KMS-11 (cell line): Measurements from ENCODE around the gene PRR30.

ENCODE experiments used
- H2AFZ ChIP-seq: fragments of 200-600 bp; sonication (generic); 2 replicates; pipeline ENCODE4 v1.6.1; 2016; ENCODE audit warnings: antibody characterized with exemption, mixed run types, low read depth
- H3K27ac ChIP-seq: fragments of 200-600 bp; sonication (generic); 2 replicates; pipeline ENCODE4 v1.6.1; 2016; ENCODE audit warnings: mild to moderate bottlenecking, mixed run types
- H3K27me3 ChIP-seq: fragments of 200-600 bp; sonication (generic); 2 replicates; pipeline ENCODE4 v1.6.1; 2017; ENCODE audit warnings: mild to moderate bottlenecking, low read depth, mixed run types, moderate library complexity; ENCODE audit not compliant: insufficient read depth
- H3K36me3 ChIP-seq: fragments of 200-600 bp; sonication (generic); 2 replicates; pipeline ENCODE4 v1.6.1; 2017; ENCODE audit warnings: mild to moderate bottlenecking, mixed run types; ENCODE audit not compliant: insufficient read depth
- H3K4me1 ChIP-seq: fragments of 200-600 bp; sonication (generic); 2 replicates; pipeline ENCODE4 v1.6.1; 2016; ENCODE audit warnings: mild to moderate bottlenecking, low read depth, mixed run types; ENCODE audit not compliant: poor library complexity, severe bottlenecking
- H3K4me2 ChIP-seq: fragments of 200-600 bp; sonication (generic); 2 replicates; pipeline ENCODE4 v1.7.0; 2016; ENCODE audit warnings: mild to moderate bottlenecking, mixed run types
- H3K4me3 ChIP-seq: fragments of 200-600 bp; sonication (generic); IDR thresholded peaks from 2 replicates; pipeline ENCODE4 v1.6.1; 2017; ENCODE audit warnings: low read depth, low read length, mixed read lengths; ENCODE audit not compliant: insufficient read depth
- H3K79me2 ChIP-seq: fragments of 200-600 bp; sonication (generic); 2 replicates; pipeline ENCODE4 v1.6.1; 2016; ENCODE audit warnings: low read depth, mixed run types; ENCODE audit not compliant: insufficient read depth
- H3K9ac ChIP-seq: fragments of 200-600 bp; sonication (generic); 2 replicates; pipeline ENCODE4 v1.6.1; 2016; ENCODE audit warnings: mild to moderate bottlenecking, mixed run types
- H4K20me1 ChIP-seq: fragments of 200-600 bp; sonication (generic); 2 replicates; pipeline ENCODE4 v1.6.1; 2016; ENCODE audit warnings: mild to moderate bottlenecking, mixed run types; ENCODE audit not compliant: insufficient read depth
- CTCF ChIP-seq: fragments of 200-600 bp; sonication (generic); conservative IDR thresholded peaks from 2 replicates; pipeline ENCODE4 v1.6.1; 2017; ENCODE audit warnings: low read depth, mild to moderate bottlenecking, antibody characterized with exemption, low read length, moderate library complexity, mixed read lengths

PRR30 gene

GRCh38 chr2:27133905-27134780 is 5.1 kb downstream of the PRR30 start, which contains the start of gene PREB:
TSS of gene PREB (minus strand) at chr2:27134636. CDS start at chr2:27134421, 215 bp downstream.
- no peaks in the 10 kb centered on the region for H4K20me1 ChIP-seq
- H3K36me3 ChIP-seq = no peaks in the 10 kb centered on the region
- H3K79me2 ChIP-seq = peaks cover 15% of the 10 kb centered on the region
- no peak for TF ChIP-seq CTCF
- H3K27me3 ChIP-seq = no peaks in the 10 kb centered on the region
- peak within 1 kb of the TSS; percentile 45 for H3K27ac ChIP-seq
- H3K4me2 ChIP-seq = peak within 1 kb of the TSS; percentile 99
- peak within 1 kb of the TSS; percentile 69 for H2AFZ ChIP-seq
- H3K4me3 ChIP-seq = peak within 1 kb of the TSS; percentile 58
- H3K9ac ChIP-seq = peak within 1 kb of the TSS; percentile 73
- H3K4me1 ChIP-seq = peaks cover 9% of the 10 kb centered on the region

- Histone ChIP-seq H2AFZ (no peak overlapping the region), H3K9ac (peak overlapping the region; percentile 73; the same call in 1 of the 2 replicates), H4K20me1 (no peaks in the 10 kb centered on the region), H3K27ac (no peak overlapping the region; the same call in 1 of the 2 replicates), H3K79me2 (peaks cover 15% of the 10 kb centered on the region), H3K27me3 (no peaks in the 10 kb centered on the region), H3K4me1 (peaks cover 9% of the 10 kb centered on the region), H3K4me3 (no peak overlapping the region), H3K4me2 (peak overlapping the region; percentile 99), H3K36me3 (no peaks in the 10 kb centered on the region)
- no peak; the same call in 1 of the 2 replicates for TF ChIP-seq CTCF
These were observed 5.9 kb downstream of the PRR30 start for GRCh38 chr2:27133195-27133875.

- Histone ChIP-seq H3K27ac (no peak overlapping the region), H3K4me2 (no peak overlapping the region), H3K79me2 (peaks cover 15% of the 10 kb centered on the region), H3K4me3 (no peak overlapping the region), H3K4me1 (peaks cover 9% of the 10 kb centered on the region), H3K36me3 (no peaks in the 10 kb centered on the region), H2AFZ (no peak overlapping the region), H3K27me3 (no peaks in the 10 kb centered on the region), H3K9ac (no peak overlapping the region), H4K20me1 (no peaks in the 10 kb centered on the region)
- no peak for TF ChIP-seq CTCF
These were observed 7.8 kb downstream of the PRR30 start for GRCh38 chr2:27131429-27131828.

- Histone ChIP-seq H3K4me2 (no peak overlapping the region), H3K79me2 (peaks cover 15% of the 10 kb centered on the region), H2AFZ (no peak overlapping the region), H4K20me1 (no peaks in the 10 kb centered on the region), H3K9ac (no peak overlapping the region), H3K27me3 (no peaks in the 10 kb centered on the region), H3K27ac (no peak overlapping the region), H3K36me3 (no peaks in the 10 kb centered on the region), H3K4me3 (no peak overlapping the region), H3K4me1 (peaks cover 9% of the 10 kb centered on the region)
- no peak for TF ChIP-seq CTCF
These were observed 8.8 kb downstream of the PRR30 start for GRCh38 chr2:27130396-27130795.
